Inflammatory macrophage treated with lipopolysaccharide for 1 hour (primary cell): ENCODE data around the gene FAM78B.

Experiments
- DNase-seq, 2 donors: peaks; one replicate each; pipeline ENCODE4 v3.0.0-alpha.2; 2020 to 2022

FAM78B gene

DNA sequence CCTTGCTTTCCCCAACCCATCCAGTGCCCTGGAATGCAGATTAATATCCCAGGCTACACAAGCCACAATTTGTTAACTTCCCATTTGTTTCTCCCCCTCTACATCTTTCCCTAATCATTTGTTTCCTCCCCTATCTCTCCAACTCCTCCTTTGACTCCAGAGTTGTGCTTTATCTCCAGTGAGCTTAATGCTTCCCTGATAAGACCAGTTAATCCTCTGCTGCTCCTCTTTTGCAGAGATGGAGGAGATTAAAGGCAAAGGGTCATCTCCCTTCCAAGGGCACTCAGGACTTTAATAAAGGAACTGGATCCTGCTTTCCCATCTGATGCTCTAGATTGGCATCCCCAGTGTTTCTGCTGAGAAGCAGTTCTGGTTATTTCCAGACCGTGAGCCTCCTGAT lies 7.1 kb downstream of the FAM78B start:
- DNase-seq = no peak

DNA sequence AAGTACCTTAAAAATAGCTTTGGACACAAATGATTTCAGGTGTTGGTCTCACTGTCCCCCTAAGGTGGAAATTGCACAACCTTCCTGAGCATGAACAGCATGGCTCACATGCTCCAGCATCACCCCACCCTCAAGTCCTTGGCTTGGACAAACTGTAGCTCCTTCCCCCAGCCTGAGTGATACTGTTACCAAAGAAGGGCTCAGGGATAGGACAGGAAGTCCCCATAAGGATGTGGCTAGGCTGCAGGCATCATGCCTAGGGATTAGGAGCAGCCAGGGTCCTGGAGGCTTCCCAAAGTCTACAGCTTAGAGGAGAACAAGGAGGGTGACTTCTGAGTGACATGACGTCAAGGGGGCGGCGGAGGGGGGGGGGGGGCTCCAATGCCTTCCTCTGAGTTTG lies 10.1 kb downstream of the FAM78B start:
- no peak for DNase-seq

DNA sequence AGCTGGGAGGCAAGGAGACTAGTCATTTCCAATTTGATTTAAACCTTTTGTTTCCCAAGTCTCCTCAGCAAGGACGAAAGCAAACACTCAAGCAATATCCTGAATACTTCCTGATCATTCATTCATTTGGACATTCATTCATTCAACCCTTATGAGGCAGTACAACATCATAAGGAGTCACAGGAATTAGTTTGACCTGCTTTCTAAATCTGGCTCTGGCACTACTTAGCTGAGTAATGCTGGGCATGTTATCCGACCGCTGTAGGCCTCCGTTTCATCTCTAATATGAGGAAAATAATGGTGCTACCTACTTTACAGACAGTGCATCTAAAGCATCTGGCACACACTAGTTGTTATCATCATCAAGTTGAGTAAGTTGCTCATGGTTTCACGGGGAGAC lies 11.7 kb downstream of the FAM78B start:
- no peak for DNase-seq

DNA sequence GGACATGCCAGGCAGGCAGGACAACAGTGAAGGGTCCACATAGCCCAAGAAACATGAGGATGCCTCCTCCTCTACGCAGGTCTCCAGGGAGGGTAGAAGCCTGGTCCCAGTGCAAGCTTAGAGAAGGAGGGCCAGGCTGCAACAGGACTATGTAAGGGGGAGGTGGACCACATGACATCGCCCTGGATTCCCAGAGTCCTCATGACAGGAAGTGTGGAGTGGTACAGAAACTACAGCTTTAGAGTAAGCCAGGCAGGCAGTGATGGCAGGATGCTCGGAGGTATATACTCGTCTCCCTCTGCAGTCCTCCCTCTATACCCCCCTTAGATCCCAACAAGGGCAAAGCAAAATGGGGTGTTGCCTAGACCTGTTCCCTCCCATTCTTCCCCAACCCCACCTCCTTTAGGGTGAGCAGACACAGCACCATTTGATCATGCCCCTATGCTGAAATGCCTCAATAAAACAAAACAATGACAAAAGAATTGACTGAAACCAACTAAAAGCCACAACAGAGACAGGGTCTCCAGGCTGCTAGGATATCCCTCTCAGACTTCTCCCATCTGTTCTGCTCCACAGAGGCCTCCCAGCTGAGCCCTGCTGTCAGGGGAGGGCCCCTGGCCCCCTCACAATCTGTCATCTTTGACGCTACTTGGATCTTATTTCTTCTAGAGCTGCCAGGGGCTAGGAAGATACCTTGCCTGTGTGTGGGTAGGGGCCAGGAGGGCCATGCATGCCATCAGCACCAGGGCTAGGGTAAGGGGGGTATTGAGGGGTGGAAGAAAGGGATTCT lies 13.1 kb downstream of the FAM78B start:
- no peak for DNase-seq

DNA sequence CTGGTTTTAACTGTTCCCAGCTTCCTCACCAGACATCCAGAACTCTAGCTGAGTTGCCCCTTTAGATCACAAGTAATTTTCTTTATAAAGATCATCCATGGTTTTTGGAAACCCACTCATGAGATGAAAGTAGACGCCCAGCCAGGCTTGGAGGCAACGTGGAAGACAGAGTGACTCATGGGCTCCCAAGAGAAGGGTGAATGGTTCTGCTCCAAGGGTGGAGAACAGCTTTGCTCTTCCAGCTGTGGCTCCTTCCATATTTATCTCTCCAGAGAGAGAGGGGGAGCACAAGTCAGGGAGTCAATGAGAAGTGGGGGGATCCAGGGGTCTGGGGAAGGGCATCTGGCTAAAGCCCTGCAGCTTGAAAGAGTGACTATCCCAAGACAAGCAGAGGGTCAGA lies 13.8 kb downstream of the FAM78B start:
- no peak for DNase-seq

DNA sequence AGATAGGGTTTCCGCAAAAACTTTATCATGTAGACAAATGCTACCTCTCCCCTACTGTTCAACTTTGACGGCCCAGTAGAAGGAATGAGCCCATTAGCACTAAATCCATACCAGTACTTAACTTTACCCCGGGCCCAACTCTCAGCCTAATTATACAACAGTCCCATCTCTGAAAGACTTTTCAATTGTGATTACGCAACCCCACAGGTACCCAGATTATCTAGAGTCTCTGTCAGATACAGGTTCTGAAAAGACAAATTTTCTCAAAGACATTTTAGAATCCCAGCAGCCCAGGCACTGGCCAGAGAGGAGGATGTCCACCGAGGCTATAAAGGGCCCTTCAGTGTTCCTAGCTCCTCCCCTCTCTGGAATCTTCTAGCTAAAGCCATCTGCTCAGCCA lies 15.0 kb downstream of the FAM78B start:
- DNase-seq = no peak

DNA sequence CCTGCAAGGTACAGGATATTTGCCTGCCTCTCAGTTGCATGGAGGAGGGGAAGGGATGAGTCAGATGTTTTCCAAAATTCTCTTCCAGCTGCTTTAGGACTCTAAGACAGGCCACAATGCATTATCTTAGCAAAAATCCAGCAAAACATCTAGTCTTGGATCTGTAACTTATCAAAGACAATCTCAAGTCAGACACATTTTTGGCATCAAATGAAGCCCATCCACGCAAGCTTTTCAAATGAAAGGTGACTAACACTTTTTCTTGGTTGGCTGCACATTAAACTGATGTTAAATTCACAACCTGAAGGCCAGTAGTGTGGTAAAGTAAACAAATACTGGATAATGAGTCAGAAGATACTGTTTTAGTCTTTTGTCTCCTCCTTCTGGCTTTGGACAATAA lies 21.3 kb downstream of the FAM78B start:
- no peak for DNase-seq

DNA sequence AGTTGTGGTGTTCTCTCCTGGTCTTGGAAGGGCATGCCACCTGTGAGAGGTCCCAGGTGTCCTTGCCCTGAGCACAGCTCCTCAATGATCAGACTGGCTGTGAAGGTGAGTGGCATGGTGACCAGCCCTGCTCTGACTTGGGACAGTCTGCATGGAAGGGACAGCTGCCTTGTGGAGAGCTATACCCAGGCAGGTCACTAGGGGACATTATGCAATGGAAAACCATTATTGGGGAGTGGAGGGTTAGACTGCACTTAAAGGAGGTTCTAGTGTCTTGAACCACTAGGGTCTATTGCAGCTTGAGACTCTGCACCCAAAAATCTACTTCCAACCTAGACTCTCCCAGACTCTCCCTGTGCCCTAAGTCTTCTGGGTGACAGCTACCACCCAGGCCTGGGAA lies 24.8 kb downstream of the FAM78B start:
- DNase-seq = no peak

DNA sequence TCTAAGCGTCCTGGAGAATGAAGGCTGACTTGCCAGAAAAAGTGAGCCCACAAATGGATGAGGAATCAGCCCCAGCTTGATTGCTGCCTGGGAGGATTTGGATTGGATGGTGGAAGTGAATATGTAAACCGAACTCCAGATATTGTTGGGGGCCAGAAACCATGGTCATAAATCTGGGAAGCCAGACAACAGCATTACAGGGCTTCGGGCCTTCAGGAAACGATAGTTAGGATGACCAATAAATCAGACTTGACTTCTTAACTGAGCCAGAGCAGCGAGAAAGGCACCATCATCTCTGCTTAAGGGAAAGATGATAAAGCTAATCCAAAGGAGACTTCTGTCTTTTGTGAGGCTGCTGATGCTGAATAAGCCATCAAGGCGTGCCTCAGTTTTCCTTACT lies 26.6 kb downstream of the FAM78B start:
- no peak for DNase-seq

DNA sequence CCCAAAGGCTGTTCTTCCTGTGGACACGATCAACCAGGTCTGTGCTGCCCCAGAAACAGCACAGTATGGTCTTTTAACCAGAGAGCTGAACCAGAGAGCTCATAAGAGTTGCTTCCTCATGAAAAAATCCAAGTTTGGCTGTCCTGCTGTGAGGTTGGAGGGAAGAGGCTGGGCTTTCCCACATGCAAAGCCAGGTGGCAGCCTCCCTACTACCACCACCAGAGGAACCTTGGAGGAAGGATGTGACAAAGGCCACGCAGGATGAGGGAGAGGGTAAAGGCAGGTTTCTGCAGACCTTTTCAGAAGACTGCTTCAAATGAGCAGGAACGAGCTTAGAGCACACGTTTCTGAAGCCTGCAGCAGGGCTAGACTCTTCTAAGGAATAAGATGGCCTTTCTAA lies 27.1 kb downstream of the FAM78B start:
- DNase-seq = no peak

DNA sequence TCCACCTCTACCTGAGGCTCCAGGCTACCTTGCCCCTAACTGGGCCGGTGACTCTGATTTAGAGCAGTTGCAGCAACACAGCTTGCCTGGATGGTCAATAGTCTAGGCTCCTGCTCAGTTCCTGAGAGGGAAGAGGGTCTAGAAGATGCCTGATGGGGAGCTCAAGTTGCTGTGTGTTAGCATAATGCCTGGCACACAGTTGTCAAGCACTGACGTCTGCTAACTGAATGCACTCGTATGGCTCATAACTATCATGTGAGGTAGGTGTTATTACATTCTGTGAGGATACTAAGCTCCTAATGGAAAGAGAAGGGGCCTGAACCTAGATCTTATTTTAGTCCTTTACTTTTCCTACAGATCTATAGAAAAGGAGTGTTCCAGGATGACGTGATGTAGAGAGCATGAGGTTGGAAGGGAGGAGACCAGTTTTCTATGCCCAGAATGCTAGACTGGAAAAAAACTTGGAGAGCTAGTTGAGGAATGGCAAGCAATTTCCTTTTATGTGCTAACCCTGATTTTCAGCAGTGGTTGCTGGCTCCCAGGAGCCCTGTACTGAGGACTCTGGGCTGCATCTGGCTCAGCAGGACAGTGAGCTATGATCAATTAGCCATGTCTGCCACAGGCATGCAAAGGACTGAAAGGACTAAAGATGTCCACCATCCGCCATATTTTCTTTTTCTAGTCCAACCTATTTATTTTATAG lies 30.0 kb downstream of the FAM78B start:
- no peak for DNase-seq

DNA sequence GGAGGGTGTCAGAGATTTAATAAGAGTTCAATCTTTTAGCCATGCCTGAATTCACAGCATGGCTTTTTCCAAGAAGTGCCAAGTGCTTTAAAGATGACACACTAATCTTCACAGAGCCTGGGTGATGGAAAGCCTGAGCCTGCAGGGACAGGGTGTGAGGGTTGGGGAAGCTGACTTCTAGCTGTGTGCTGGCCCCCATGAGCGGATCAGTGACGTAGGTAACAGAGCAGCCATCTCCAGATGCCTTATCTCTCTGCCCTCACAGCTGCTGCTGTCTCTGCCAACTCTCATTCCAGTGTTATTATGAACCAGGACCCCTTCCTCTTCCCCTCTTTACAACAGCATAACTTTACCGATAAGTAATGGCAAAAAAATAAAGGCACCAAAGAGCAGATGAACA lies 30.6 kb downstream of the FAM78B start:
- DNase-seq = no peak

DNA sequence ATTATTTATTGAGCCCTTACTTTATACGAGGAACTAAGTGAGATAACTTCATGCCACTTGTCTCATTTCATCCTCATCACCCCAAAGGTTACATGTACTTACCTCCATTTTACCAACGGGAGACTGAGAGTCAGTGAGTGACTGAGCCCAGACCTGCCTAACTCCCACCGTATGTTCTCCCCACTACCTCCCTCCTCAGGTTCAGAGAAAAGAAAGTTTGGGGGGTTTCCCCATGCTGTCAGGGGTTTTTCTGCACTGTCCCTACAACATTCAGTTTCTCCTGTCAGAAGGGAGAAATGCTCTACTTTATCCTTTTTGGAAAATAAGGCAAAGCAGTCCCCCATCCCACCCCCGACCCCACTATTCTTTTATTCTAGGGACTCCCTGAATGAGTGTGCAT lies 32.9 kb downstream of the FAM78B start:
- DNase-seq = no peak

DNA sequence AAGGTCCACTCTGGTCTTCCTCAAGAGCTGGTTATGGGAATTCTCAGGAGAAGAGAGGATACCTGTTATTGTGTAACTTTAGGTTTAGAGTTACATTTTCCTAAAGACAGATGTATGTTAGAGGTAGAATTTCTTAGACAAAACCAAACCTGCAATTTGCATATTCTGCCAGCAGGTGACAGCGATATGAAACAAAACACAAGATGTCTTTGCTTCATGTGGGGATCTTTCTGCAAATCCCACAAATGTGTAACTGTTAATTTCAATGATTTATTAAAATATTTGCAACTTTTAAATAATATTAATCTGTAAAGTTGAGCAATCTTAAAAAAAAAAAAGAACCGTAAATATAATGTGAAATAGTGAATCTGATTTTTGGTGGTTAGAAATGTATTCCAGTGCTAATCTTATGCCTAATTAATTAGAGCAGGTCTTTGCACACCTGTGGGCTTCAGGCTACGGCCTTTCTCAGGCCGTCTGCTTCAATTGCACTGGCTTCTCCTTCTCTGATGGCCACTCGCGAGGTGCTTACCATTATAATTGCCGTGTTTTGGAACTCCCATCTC lies 33.4 kb downstream of the FAM78B start:
- DNase-seq = peak in 1 of 2 donors; percentile 12

DNA sequence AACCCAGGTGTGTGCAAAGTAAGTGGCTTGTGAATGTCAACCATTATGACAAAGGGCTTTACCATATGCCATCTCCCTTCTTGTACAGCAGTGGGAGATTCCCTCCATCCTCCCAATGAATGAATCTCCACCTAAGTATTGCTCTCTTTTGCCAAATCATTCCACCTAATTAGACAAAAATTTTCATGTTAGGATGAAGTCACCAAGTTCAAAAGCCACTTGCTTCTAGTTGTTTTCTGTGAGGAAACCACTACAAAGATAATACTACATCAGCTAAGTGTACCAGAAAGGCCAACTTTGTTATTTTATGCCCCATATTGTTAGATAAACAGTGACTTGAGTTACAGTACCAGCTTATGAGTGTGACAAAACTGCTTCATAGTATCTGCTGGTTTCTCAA lies 34.3 kb downstream of the FAM78B start:
- no peak for DNase-seq

DNA sequence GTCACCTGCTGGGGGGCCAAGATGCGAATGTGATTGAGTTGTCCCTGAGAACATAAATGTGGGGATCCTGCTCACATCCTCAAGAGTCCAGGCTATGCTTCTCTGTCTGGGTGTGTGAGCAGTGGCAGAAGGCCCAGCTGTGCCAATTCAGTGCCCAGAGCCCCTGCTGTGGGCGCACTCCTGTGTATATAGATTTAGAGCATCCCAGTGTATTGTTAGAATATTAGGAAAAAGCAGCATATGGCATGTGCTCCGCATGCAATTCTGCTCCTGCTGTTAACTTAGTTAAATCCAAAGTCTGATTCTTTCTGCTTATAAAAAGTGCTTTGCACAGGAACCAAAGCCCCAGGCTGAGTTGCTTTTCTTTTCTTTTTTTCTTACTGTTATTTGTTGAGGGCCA lies 37.8 kb downstream of the FAM78B start:
- no peak for DNase-seq

DNA sequence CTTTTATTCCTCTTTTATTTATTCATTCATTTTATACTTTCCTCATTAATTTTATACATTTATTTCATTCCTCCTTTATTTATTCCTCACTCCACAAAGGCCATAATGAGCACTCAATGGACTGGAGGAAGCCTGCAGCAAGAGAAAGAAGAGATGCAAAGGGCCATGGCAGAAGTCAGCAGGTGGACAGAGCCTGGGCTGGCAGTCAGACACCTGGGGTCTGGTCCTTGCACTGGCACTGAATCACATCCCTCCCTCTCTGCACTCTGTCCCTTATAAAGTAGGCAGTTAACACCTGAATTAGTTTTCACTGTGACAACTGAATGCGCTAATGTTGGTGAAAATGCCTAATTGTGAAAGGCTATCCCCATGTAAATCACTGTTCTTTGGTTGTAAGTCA lies 38.6 kb downstream of the FAM78B start:
- DNase-seq = no peak

DNA sequence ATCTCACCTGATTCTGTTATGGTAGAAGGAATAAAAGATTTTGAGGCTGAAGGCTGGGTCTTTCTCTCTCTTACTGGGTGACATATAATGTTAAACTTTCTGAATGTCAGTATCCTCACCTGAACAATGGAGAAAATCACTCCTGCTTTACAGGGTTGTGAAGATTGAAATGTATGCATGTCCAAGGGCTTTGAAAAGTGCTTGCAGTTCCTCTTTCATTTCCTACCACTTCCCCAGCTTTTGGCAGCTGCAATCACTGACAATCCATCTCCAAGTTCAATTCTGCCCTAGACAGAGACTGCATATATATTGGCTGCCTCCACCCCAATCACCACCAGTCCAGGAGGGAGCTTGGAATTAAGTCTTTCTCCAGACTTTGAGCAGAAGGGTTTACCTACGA lies 39.8 kb downstream of the FAM78B start:
- no peak for DNase-seq

DNA sequence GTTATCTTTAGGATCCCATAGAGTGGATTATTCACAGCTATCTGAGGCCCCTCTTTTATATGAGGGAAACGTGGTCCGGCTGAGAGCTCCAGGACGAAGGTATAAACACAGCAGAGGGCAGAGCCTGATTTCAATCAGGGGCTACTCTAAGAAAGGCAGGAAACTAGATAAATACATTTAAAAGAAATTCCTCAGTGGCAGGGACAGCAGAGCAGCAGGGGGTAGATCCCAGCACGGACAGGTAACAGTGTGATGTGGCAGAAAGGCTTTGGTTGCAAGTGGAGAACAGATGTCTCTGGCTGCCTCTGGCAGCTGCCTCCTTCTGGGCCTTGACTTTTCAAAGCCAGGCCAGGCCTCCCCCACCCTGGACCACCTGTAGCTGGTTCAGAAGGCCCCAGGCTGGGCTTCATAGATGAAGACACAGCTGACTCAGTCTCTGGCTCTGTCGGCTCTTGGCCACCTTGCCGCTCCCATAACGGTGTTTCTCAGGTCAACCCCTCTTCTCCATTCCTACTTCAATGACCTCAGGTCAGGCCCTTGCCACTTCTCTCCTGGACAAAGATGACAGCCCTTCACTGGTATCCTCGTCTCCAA lies 43.8 kb downstream of the FAM78B start:
- DNase-seq = no peak

DNA sequence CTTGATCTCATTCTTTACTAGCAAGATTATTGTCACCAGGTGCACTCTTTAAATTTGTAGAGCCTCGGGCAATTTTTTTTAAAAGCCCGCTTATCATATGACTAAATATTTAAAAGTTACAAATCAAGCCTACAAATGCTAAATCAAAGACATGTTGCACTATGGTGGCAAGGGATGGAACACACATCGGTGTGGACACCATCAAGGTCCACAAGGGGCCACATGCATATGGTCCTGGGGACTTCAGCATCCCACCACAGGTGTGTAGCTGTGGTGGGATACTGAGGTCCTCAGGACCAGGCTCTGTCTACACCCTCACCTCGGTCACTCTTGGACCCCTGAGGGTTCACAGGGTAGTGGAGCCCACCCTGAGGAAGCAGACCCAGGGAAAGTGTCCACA lies 45.8 kb downstream of the FAM78B start:
- no peak for DNase-seq

DNA sequence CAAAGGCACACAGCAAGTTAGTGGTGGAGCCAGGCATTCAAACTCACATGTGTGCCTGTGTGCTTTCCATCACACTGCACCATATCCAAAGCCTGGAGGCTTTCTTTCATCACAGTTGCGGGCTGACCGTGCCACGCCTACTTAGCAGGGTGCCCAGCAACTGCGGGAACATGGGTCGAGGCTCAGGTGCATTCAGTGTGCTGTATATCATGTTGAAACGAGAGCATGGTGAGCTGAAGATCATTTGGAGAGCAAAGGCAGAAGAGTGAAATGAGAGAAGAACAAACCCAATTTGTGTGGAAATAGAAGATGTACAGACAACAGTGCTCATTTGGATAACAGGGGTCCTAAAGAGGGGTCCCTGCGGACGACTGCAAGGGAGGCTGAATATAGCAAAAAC lies 46.5 kb downstream of the FAM78B start:
- no peak for DNase-seq

DNA sequence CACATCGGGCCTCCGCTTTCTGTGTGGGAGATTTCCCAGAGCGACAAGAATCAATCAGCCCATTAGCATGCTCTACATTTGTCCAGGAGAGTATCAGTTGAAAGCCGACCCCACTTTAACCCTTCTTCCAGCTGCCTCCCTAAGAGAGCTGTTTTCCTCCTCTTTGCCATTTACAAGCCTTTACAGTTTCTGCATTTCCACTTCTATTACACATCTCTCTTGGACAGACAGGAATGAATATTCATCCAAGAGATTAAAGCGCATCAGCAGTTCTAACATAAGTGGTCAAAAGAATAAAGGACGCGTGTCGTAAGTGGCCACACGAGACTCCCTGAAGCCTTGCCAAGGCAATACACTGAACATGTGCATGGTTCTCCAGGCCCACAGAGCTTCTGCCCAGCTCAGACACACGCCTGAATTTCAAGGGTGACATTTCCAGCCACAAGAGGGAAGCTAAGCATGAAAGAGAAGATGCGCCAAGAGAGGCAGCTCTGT lies 47.3 kb downstream of the FAM78B start:
- DNase-seq = no peak

DNA sequence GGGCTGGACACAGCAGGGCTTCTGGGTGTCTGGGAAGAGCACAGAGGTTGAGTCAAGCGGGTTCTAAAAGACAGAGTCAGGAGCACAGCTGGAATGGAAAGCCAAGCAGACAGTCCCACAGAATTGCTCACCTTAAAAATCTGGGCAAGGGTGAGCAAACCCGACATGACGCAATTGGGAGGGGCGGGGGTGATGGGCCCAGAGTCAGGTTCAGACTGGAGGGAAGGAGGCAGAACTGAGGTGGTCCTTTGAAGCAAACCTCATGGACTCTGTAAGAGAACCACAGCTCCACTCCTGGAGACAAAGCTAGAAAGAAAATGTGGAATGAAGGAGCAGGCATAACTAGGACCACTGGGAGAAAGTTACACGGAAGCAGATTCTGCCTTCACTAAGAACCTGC lies 49.0 kb downstream of the FAM78B start:
- DNase-seq = no peak

DNA sequence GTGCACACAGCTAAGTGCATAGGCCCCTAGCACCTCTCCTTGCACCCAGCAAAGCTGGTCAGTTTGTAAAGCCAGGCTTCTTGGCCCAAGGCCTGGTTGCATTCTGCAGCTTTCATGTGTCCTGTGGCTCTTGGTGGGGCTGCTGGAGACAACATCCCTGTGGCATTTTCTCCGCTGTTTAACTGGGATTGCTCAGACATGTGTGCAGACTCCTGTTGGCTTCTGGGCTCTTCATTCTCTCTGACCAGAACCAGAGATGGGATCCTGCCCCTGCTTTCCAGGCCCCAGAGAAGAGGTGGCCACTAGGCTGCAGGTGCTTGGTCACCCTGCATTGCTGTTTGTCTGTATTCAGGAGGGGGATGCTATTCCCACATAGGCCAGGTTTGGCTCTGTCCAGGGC lies 50.8 kb downstream of the FAM78B start:
- DNase-seq = no peak
